ENCODE measurements around the gene FARSA.

DNA sequence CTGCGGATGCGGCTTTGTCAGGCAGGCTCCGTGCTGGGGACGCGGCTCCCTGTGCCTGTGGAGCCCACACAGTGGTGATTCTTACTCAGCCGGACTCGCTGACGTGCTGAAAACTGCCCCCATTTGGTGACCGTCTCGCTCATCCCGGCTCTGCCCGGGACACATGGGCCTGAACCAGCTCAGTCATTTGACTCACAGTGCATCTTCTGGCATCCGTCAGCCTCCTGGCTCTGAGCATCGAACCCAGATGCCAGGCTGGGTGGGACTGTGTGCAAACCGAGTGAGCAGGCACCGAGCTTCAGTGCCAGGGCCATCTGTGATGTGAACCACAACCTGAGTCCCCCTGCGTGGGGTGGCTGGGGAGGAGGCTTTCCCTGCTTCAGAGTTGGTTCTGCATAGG, 37.1 kb downstream of the FARSA start:
- TF ChIP-seq POLR2A (IDR thresholded peaks at IDR 0.05), result no peak
- TF ChIP-seq, protein P1, sequence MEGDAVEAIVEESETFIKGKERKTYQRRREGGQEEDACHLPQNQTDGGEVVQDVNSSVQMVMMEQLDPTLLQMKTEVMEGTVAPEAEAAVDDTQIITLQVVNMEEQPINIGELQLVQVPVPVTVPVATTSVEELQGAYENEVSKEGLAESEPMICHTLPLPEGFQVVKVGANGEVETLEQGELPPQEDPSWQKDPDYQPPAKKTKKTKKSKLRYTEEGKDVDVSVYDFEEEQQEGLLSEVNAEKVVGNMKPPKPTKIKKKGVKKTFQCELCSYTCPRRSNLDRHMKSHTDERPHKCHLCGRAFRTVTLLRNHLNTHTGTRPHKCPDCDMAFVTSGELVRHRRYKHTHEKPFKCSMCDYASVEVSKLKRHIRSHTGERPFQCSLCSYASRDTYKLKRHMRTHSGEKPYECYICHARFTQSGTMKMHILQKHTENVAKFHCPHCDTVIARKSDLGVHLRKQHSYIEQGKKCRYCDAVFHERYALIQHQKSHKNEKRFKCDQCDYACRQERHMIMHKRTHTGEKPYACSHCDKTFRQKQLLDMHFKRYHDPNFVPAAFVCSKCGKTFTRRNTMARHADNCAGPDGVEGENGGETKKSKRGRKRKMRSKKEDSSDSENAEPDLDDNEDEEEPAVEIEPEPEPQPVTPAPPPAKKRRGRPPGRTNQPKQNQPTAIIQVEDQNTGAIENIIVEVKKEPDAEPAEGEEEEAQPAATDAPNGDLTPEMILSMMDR (IDR thresholded peaks at IDR 0.05), result no peak
